HS-5 (cell line): Measurements from ENCODE around the gene GNB1.
"Not testable (repeated sequence)": the region's sequence is repeated elsewhere in the genome, so short reads cannot be mapped to it uniquely, and the experiment has no call there.

ENCODE experiments used
- DNase-seq: peaks from one replicate; pipeline ENCODE4 v3.0.0-alpha.2; 2012; ENCODE audit warnings: low read depth

The GNB1 gene

GRCh38 chr1:1760345-1760650, 130.6 kb downstream of the GNB1 start:
- DNase-seq = no peak

GRCh38 chr1:1759456-1760344, 131.2 kb downstream of the GNB1 start:
- DNase-seq = no peak

DNA sequence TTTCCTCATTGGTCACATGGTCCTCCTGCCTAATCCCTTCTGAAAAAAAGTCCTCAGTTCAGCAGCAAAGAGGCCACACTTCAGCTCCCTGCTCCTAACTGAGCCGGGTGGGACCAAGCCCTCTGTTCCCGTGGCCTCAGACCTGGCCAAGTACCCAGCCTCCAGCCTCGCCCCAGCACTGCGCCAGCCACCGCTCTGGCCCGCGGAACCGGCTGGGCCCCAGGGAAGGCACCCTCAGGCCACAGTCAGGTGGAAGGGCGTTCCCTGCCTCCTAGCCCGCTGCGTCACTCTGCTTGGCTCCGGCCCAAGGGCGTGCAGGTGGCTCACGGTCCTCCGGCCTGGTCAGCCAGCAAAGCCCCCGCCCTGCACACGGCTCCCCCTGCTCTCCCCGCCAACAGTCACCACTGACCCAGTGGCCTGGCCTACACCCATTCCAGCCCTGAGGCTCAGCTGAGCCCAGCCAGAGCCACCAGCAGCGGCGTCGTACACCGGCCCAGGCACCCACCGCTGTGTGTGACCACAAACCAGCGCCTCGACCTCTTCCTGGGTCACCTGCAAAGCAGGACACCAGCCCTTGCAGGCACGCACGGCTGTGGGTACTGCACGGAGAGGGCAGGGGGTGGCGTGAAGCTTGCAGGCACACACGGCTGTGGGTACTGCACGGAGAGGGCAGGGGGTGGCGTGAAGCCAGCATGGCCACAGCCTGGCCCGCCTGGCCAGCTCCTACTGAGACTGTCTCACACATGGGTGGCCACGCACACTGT, 132.0 kb downstream of the GNB1 start:
- DNase-seq = no peak

- no peak for DNase-seq
Observed at GRCh38 chr1:1758059-1758621, 132.7 kb downstream of the GNB1 start.

DNA sequence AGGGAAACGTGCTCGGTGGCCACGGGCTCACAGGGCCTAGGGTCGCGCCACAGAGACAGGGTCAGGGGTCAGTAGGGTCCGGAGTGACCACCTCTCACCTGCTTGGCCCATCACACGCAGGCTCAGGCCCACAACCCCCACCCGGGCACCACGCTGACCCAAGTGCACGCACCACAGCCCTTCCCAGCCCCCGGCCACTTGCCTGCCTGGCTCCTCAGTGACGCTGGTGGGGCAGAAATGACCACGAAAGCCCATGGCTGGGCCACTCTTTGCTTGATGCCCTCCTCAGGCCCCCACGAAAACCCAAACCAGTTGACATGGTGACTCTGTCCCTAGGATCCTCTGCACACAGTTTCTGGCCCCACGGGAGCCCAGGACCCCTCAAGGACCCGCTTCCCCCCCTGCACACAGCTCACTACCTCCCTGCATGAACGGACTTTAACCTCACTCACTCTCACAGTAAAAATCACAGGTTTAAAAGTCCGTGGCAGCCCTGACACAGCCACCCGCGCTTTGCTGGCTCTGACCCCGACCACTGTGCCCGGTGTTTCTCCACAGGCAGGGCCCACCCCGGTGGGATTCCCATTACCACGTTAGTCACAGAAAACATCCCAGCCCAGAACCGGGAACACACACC, 133.3 kb downstream of the GNB1 start:
- no peak for DNase-seq

DNA sequence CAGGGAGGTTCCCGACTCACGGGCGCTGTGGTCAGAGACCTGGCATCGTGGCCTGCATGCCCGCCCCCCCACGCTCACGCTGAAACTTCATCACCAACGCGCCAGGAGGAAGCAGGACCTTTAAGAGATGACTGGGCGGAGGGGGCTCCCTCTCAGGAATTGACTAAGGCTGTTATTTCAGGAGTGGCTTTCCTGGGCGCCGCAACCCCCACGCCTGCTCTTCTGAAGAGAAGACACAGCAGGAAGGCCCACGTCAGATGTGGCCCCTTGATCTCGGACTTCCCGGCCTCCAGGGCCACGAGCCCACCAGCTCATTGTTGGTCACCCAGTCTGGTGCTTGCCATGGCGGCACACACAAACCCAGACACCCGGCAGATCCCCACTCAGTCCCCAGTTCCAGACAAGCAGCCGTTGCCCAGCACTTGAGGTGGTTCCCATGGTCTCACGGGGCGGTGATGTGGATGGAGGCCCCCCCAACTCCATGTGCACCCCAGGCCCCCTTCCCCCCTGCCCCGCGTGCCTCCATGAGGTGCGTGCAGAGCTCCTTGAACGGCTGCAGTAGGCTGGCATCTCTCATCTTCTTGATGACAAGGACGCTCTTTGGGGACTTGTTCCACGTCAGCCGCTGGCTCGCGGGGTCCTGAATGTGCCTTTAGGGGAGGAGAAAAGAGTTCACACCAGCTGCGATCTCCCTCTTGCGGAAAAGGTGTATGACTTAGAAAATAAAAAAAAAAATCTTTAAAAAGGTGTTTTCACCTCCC, 134.0 kb downstream of the GNB1 start:
- DNase-seq = no peak

DNA sequence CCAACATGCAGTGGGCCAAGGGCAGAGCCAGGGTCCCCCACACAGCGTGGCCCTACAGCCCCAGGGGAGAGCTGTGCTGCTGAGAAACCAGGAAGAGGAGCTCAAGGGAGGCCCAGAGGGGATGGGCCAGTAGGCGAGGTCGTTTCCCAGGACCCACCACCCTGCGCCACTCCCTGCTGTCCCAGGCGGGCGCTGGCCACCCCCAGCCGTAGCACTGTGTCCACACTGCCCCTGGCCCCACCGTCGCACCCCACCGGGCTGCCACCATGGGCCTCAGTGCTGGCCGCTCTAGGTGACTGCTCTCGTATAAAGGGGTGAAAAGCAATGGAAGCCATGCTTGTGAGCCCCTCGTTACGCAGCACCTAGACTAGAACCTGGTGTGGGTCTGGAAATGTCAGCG, 135.0 kb downstream of the GNB1 start:
- DNase-seq = no peak

DNA sequence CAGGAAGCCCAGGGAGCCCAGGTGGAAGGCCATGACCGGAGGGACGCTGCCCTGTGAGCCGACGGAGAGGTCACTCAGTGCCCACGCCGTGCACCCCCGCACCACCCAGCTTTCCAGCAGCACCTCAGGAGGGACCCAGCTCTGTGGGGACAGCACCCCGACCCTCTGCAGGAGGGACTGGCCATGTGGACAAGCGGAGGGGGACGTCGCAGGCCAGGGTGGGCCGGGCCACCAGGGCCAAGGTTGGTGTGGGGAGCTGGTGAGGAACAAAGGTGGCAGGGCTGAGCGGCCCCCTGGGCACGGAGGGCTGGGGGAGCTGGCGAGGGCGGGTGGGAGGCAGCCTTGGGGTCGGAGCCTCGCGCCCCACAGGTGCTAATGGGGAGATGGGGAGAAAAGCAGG, 135.5 kb downstream of the GNB1 start:
- no peak for DNase-seq

DNA sequence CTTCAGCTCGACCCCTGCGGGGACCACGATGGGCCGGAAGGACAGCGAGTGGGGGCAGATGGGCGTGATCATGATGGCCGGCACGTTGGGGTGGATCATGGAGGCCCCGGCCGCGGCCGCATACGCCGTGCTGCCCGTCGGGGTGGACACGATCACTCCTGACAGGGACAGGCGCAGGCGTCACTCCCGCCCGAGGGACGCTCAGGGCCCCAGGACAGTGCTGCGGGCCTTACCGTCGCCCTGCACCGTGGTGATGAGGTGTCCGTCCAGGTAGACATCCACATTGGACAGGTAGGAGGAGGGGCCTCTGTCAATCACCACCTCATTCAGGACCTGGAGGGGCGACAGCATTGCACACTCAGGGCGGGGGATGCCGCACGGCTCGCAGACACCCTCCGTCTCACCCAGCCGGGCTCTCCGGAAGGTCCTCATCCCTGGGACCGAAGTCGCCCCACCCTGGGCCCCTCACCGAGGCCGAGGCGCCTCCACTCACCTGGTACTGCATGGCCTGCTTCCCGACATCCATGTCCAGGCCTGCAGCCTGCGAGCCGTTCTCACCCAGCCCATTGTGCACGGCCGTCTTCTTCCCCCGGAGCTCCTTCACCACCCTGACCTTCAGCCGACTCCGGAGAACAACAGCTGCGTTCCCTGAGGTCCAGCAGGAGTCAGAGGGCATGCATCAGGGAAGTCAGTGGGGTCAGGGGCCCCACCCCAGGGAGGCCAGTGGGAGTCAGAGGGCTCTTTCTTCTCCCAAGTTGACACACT, 136.7 kb downstream of the GNB1 start:
- DNase-seq = no peak

DNA sequence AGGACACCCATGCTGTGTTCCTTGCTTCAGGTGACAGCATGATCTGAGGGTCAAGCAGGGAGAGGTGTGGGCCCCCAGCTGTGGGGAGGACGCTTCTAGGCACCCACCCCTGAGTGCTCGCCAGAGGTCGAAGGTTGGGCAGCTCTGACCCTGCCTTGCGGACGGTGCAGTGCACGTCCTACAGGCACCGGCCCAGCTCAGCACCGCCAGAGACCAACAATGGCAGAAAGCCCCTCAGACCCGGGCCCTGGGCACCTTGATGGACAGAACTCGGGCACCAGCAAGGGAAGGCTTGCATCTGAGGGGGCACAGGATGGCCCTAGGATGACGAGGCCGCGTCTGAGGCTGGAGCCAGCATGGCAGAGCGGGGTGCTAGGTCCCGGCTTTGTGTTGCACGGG, 137.3 kb downstream of the GNB1 start:
- no peak for DNase-seq

DNA sequence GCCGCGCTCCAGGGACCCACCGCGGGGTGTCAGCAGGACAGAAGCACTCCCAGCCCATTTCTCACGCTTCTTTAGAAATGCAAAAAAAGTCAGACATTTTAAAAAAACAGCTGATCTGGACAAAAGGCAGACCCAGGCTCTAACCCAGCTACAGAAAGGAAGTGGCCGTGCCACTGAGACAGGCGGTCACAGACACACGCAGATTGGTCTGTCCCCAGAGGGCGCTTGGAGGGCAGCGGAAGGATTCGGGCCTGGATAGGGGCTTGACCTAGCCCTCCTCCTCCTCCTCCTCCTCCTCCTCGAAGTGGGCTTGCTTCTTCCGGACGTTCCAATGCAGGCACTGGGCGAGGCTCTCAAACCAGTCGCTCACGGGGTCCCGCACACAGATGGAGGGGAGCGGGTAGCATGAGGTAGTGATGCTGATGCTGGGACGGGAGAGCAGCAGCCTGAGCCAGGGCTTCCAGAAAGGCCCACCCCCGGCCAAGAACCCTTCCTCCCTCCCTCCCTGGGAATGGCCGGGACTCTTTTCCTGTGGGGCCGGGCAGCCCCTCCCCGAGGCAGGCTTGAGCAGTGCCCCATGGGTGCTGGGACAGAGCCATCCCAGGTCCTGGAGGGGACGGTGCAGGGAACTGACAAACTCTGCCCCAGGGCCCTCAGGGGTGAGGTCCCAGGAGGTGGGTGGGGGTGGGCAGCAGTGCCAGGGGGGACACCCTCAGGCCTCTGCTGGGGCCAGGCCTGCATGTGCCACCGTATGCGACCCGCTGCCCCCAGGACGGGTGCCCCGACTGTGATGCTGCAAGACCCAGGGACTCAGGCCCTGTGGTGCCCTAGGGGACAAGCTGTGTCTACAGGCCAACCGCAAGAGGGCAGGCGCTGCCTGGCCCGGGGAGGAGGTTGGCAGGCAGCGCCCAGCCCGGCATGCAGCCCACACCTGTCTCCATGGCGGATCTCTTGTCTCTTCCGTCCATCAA, 138.0 kb downstream of the GNB1 start:
- no peak for DNase-seq

DNA sequence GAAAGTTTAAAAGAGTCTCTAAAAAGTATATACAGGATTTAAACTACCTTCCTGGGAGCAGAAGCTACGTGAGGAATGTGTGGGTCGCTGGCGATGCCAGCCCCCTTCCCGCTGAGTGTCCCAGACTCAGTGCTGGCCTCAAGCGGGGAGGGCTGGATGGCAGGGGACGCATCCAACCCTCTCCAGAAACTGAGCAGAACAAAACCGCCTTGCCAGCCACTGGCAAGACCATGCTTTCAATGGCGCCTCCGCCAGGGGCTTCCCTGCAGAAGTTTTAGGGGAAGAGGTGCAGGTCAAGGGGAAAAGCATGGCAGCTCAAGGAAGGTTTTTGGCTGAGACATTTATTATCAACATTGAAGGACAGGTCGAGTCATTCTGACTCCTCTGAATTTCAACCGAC, 138.7 kb downstream of the GNB1 start:
- no peak for DNase-seq

DNA sequence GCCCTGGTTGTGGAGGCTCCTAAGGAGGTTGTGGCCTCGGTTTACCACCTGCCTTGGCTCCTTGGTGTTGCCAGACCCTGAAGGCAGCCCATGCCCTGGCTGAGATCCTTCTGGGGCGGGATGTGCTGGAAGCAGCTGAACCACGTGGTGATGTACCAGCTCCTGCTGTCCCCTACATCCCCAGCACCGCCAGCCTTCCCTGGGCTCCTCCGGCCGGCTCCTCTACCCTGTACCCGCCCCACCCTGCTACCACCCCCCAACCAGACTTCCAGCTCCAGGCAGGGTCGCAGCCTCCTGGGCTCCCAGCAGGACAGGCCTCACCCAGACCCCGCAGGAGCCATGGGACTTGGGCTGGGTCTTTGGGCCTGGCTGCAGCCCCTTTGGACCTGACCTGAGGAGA, 140.9 kb downstream of the GNB1 start:
- not testable (repeated sequence) for DNase-seq

- no peak for DNase-seq
Observed at GRCh38 chr1:1748686-1749321, 142.1 kb downstream of the GNB1 start.

- not testable (repeated sequence) for DNase-seq
Observed at GRCh38 chr1:1746566-1746909, 144.3 kb downstream of the GNB1 start.

DNA sequence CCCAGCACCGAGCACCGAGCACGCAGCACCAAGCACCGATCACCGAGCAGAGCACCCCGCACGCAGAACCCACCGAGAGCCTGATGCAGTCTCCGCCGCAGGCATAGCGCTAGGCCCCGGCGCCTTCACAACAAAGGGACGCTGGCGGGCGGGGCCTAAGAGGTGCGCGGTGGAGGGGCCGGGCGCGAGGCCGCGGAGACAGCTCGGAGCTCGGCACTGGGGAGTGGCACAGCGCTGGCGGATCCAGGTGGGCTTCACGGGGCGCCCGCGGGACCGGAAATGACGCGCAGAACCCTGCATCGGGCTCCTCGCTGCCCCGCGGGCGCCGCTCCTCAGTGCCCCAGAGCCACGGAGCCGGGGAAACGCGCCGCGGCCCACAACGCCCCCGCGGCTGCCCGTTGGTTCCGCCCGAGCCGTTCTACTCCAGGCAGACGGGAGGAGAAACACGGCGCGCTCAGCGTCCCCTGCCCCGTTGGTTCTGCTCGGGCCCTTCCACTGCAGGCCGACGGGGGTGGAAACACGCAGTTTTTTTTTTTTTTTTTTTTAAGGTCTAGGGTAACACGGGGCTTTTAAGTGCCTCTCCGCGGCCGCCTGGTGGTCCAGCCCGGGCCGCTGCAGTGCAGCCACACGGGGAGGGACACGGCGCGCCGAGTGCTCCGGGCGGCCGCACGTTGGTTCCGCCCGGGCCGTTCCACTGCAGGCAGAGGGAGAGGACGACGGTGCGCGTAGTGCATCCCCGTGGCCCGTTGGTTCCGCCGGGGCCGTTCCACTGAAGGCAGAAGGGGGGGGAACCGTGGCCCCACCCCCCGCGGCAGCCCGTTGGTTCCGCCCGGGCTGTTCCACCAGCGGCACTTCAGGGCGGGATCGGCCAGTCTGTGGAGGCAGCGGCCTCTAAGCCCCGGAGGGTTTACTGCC, 145.0 kb downstream of the GNB1 start:
- peak; percentile 19 for DNase-seq

DNA sequence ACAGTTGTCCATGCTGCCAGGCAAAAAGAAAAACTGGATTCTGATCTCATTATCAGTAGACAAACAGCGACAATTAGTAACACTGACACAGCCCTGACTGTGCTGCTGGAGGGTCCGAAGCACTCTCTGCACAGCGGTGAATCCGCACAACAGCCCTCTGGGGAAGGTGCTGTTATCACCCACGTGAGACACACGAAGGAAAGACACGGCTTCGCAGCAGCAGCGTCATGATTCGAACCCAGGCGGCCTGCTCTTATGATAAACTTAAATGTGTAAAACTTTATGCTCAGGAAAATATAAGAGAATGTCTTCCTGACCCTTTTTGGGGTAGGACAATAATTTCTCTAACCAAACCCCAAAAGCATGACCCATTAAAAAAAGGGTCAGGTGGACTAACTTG, 148.4 kb downstream of the GNB1 start:
- DNase-seq = not testable (repeated sequence)

- peak; percentile 98 for DNase-seq
Observed at GRCh38 chr1:1741013-1741412, 149.9 kb downstream of the GNB1 start.
